SK-N-SH (cell line): ENCODE data around the gene CIAO3. TPM values are rescaled to one million over a fixed set of nuclear protein-coding genes. Genes with fewer than 3 reads are reported as not detected.

Experiments
- CTCF ChIA-PET: fragments of 300-600, 350-600 bp; formaldehyde crosslinking; extraction: SDS; loops from one replicate; lab custom pipeline; 2021; lab: Yijun Ruan, JAX
- POLR2A ChIA-PET: fragments of 350-600 bp; sonication (Branson Sonifier 250); formaldehyde crosslinking; extraction: SDS; loops from one replicate; lab custom pipeline; 2020; ENCODE audit warnings: antibody characterized with exemption, inconsistent platforms; lab: Yijun Ruan, JAX
- DNase-seq: peaks from one replicate; pipeline ENCODE4 v3.0.0; 2012
- H2AFZ ChIP-seq: fragments of 200-600 bp; sonication (generic); 2 replicates; pipeline ENCODE4 v1.8.1; 2016; ENCODE audit warnings: antibody characterized with exemption, mild to moderate bottlenecking, low read depth
- H3F3A ChIP-seq: fragments of 200-600 bp; sonication (generic); replicated peaks from 2 replicates; pipeline ENCODE3; 2016; ENCODE audit warnings: antibody characterized with exemption, mild to moderate bottlenecking; ENCODE audit not compliant: insufficient read depth
- H3K27ac ChIP-seq, 2 experiments: fragments of 200-500 bp in 1 of 2; fragments of 200-600 bp in 1 of 2; sonication (Bioruptor generic) in 1 of 2; sonication (generic), shearing (Covaris generic) in 1 of 2; 2 replicates each; pipeline versions ENCODE4 v1.5.1 to v1.6.1; 2014 to 2016; ENCODE audit warnings: low read depth in 2 of 2, inconsistent platforms in 1 of 2, low read length in 1 of 2, mild to moderate bottlenecking in 1 of 2, mixed read lengths in 1 of 2
- H3K27me3 ChIP-seq: fragments of 200-600 bp; sonication (generic), shearing (Covaris generic); 2 replicates; pipeline ENCODE4 v1.6.1; 2016; ENCODE audit warnings: mixed run types; ENCODE audit not compliant: insufficient read depth
- H3K36me3 ChIP-seq, 2 experiments: fragments of 200-500 bp in 1 of 2; fragments of 200-600 bp in 1 of 2; sonication (Bioruptor generic) in 1 of 2; sonication (generic) in 1 of 2; replicated peaks in 1 of 2; 2 replicates each; pipeline versions ENCODE3 to v1.5.1; 2014 to 2016; ENCODE audit warnings: low read length in 1 of 2, mild to moderate bottlenecking in 1 of 2; ENCODE audit not compliant: insufficient read depth in 2 of 2, control insufficient read depth in 1 of 2
- H3K4me1 ChIP-seq, 2 experiments: fragments of 200-500 bp in 1 of 2; fragments of 200-600 bp in 1 of 2; sonication (Bioruptor generic) in 1 of 2; sonication (generic), shearing (Covaris generic) in 1 of 2; 2 replicates each; pipeline versions ENCODE4 v1.5.1 to v1.6.1; 2014 to 2016; ENCODE audit warnings: low read depth in 1 of 2, low read length in 1 of 2, mixed run types in 1 of 2; ENCODE audit not compliant: insufficient read depth in 2 of 2, control insufficient read depth in 1 of 2
- H3K4me2 ChIP-seq: fragments of 200-600 bp; sonication (generic), shearing (Covaris generic); 2 replicates; pipeline ENCODE4 v1.6.1; 2017; ENCODE audit warnings: mixed run types
- H3K4me3 ChIP-seq, 2 experiments: fragments of 200-500 bp in 1 of 2; fragments of 200-600 bp in 1 of 2; sonication (Bioruptor generic) in 1 of 2; sonication (generic), shearing (Covaris generic) in 1 of 2; 2 replicates each; pipeline versions ENCODE4 v1.5.1 to v1.8.1; 2014 to 2016; ENCODE audit warnings: low read depth in 2 of 2, inconsistent platforms in 1 of 2, low read length in 1 of 2, mild to moderate bottlenecking in 1 of 2, mixed read lengths in 1 of 2, moderate library complexity in 1 of 2
- H3K79me2 ChIP-seq: fragments of 200-600 bp; sonication (generic); 2 replicates; pipeline ENCODE4 v1.8.1; 2017; ENCODE audit warnings: mild to moderate bottlenecking; ENCODE audit not compliant: insufficient read depth
- H3K9ac ChIP-seq: fragments of 200-600 bp; sonication (generic); 2 replicates; pipeline ENCODE4 v1.6.1; 2017; ENCODE audit warnings: mixed run types
- H3K9me2 ChIP-seq: fragments of 200-600 bp; sonication (generic); 2 replicates; pipeline ENCODE4 v1.6.1; 2017; ENCODE audit warnings: mixed run types
- H3K9me3 ChIP-seq: fragments of 200-600 bp; sonication (generic); 2 replicates; pipeline ENCODE4 v1.6.1; 2017; ENCODE audit warnings: mixed run types, mild to moderate bottlenecking, moderate library complexity
- H4K20me1 ChIP-seq: fragments of 200-600 bp; sonication (generic); 2 replicates; pipeline ENCODE4 v1.6.1; 2017; ENCODE audit warnings: mild to moderate bottlenecking, mixed run types; ENCODE audit not compliant: insufficient read depth
- CHD2 ChIP-seq: fragments of 150-350 bp; IDR thresholded peaks from 2 replicates; pipeline ENCODE4 v1.6.1; 2018; ENCODE audit warnings: low read length; ENCODE audit not compliant: partially characterized antibody
- EP300 ChIP-seq, 2 experiments: IDR thresholded peaks; 2 replicates each; pipeline versions ENCODE4 v1.4.0 to v1.6.1; 2012; ENCODE audit warnings: borderline replicate concordance in 1 of 2, low read depth in 1 of 2, low read length in 1 of 2
- FOXJ3 ChIP-seq: sonication (generic); formaldehyde crosslinking; IDR thresholded peaks from 2 replicates; pipeline ENCODE4 v1.5.1; 2020; ENCODE audit warnings: mild to moderate bottlenecking, missing genetic modification reagents
- GATA2 ChIP-seq: sonication (generic); formaldehyde crosslinking; IDR thresholded peaks from 2 replicates; pipeline ENCODE4 v1.5.0; 2020; ENCODE audit warnings: mild to moderate bottlenecking, missing genetic modification reagents
- JUND ChIP-seq: IDR thresholded peaks from 2 replicates; pipeline ENCODE4 v1.4.0; 2012
- NFIC ChIP-seq: IDR thresholded peaks from 2 replicates; pipeline ENCODE4 v1.4.0; 2012; ENCODE audit warnings: borderline replicate concordance
- POLR2AphosphoS5 ChIP-seq: IDR thresholded peaks from 2 replicates; pipeline ENCODE4 v1.6.1; 2012; ENCODE audit warnings: low read depth, low read length
- RAD21 ChIP-seq: IDR thresholded peaks from 2 replicates; pipeline ENCODE4 v1.6.1; 2012; ENCODE audit warnings: mild to moderate bottlenecking, low read length
- RCOR1 ChIP-seq: fragments of 150-350 bp; IDR thresholded peaks from 2 replicates; pipeline ENCODE4 v1.6.1; 2017; ENCODE audit warnings: antibody characterized with exemption, low read length
- RFX5 ChIP-seq: IDR thresholded peaks from 2 replicates; pipeline ENCODE4 v1.6.1; 2012; ENCODE audit warnings: mild to moderate bottlenecking, improper control_type of control experiment, low read length
- TAF1 ChIP-seq: IDR thresholded peaks from 2 replicates; pipeline ENCODE4 v1.6.1; 2012; ENCODE audit warnings: low read depth, mild to moderate bottlenecking, low read length, moderate library complexity, borderline replicate concordance
- TCF12 ChIP-seq: IDR thresholded peaks from 2 replicates; pipeline ENCODE4 v1.4.0; 2012
- USF1 ChIP-seq: IDR thresholded peaks from 2 replicates; pipeline ENCODE4 v1.4.0; 2012; ENCODE audit warnings: low read depth, borderline replicate concordance
- WGBS: methylation state at CpG from one replicate; pipeline ENCODE4 v1.1.6; 2017; ENCODE audit warnings: low lambda C conversion rate; 5-methylcytosine and 5-hydroxymethylcytosine counted together
- polyA plus RNA-seq, 3 experiments: library from polyadenylated mRNA; depleted of rRNA; stranded (reverse); fragments of >200 nt; gene quantifications; 2 replicates each; pipeline ENCODE4 v1.2.3, GENCODE V29; 2012
- TF ChIP-seq, protein P1 (sequence below): IDR thresholded peaks from 2 replicates; pipeline ENCODE4 v1.6.1; 2012; ENCODE audit warnings: mild to moderate bottlenecking, low read depth, low read length, moderate library complexity
- TF ChIP-seq, protein P2 (sequence below): fragments of 150-350 bp; IDR thresholded peaks from 2 replicates; pipeline ENCODE4 v1.6.1; 2017; ENCODE audit warnings: antibody characterized with exemption, low read length, low read depth, borderline replicate concordance
- TF ChIP-seq, protein P3 (sequence below): IDR thresholded peaks from 2 replicates; pipeline ENCODE4 v1.4.0; 2012; ENCODE audit warnings: low read depth, borderline replicate concordance

CIAO3 gene
- polyA plus RNA-seq, 1 of the 3 experiments (the other 2 are of a cell fraction) = 14.4 TPM

- DNase-seq = no peak
- whole genome bisulfite sequencing = 89% methylated on average over 13 of the region's 36 CpGs
- Histone ChIP-seq H3K9ac (no peak overlapping the region), H3K27ac (no peak overlapping the region), H3K4me2 (no peak overlapping the region), H3F3A (no peaks in the 10 kb centered on the region), H3K4me1 (no peaks in the 10 kb centered on the region), H3K9me2 (no peaks in the 10 kb centered on the region), H3K79me2 (no peaks in the 10 kb centered on the region), H3K4me3 (no peak overlapping the region), H4K20me1 (no peaks in the 10 kb centered on the region), H3K27me3 (no peaks in the 10 kb centered on the region), H3K9me3 (no peaks in the 10 kb centered on the region), H2AFZ (no peak overlapping the region), H3K36me3 (no peaks in the 10 kb centered on the region)
- POLR2A ChIA-PET = interaction anchor here (0.6 kb wide), 1 partner anchor 102 kb away, joined by 3 read pairs; no protein-coding TSS in a partner anchor
- TF ChIP-seq POLR2AphosphoS5 = no peak
- TF ChIP-seq NFIC = no peak
- TF ChIP-seq USF1 = no peak
- no peak for TF ChIP-seq RFX5
- no peak for TF ChIP-seq RAD21
- CTCF ChIA-PET = interaction anchor here (1.2 kb wide), 1 partner anchor 11 kb away, joined by 3 read pairs; no protein-coding TSS in a partner anchor
These were observed 34.5 kb upstream of the CIAO3 start for GRCh38 chr16:775236-775796.

- H3K27me3 ChIP-seq = no peaks in the 10 kb centered on the region
- H3K9ac ChIP-seq = no peak overlapping the region
- H3K36me3 ChIP-seq = no peaks in the 10 kb centered on the region
- H3F3A ChIP-seq = no peaks in the 10 kb centered on the region
- no peaks in the 10 kb centered on the region for H4K20me1 ChIP-seq
- H3K4me3 ChIP-seq = no peak overlapping the region
- no peak for DNase-seq
- H3K4me1 ChIP-seq = no peaks in the 10 kb centered on the region
- H3K27ac ChIP-seq = no peak overlapping the region
- ChIA-PET POLR2A (no interaction called here), CTCF (interaction anchor here (1.2 kb wide), 1 partner anchor 12 kb away, joined by 3 read pairs; no protein-coding TSS in a partner anchor)
- 79% methylated on average over 10 of the region's 46 CpGs for WGBS
- no peaks in the 10 kb centered on the region for H3K79me2 ChIP-seq
- no peaks in the 10 kb centered on the region for H3K9me3 ChIP-seq
- no peak overlapping the region for H3K4me2 ChIP-seq
- no peaks in the 10 kb centered on the region for H3K9me2 ChIP-seq
- H2AFZ ChIP-seq = no peak overlapping the region
- TF ChIP-seq RAD21 (no peak), RCOR1 (no peak), NFIC (no peak), TCF12 (no peak), FOXJ3 (CRISPR knock-in tag) (no peak), TAF1 (no peak), GATA2 (no peak), EP300 (IDR thresholded peaks at IDR 0.05; ENCODE audit: borderline replicate concordance in 1 of 2, low read depth in 1 of 2, low read length in 1 of 2) (no peak), CHD2 (no peak), JUND (no peak)
- TF ChIP-seq, protein P1, sequence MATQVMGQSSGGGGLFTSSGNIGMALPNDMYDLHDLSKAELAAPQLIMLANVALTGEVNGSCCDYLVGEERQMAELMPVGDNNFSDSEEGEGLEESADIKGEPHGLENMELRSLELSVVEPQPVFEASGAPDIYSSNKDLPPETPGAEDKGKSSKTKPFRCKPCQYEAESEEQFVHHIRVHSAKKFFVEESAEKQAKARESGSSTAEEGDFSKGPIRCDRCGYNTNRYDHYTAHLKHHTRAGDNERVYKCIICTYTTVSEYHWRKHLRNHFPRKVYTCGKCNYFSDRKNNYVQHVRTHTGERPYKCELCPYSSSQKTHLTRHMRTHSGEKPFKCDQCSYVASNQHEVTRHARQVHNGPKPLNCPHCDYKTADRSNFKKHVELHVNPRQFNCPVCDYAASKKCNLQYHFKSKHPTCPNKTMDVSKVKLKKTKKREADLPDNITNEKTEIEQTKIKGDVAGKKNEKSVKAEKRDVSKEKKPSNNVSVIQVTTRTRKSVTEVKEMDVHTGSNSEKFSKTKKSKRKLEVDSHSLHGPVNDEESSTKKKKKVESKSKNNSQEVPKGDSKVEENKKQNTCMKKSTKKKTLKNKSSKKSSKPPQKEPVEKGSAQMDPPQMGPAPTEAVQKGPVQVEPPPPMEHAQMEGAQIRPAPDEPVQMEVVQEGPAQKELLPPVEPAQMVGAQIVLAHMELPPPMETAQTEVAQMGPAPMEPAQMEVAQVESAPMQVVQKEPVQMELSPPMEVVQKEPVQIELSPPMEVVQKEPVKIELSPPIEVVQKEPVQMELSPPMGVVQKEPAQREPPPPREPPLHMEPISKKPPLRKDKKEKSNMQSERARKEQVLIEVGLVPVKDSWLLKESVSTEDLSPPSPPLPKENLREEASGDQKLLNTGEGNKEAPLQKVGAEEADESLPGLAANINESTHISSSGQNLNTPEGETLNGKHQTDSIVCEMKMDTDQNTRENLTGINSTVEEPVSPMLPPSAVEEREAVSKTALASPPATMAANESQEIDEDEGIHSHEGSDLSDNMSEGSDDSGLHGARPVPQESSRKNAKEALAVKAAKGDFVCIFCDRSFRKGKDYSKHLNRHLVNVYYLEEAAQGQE = no peak
- TF ChIP-seq, protein P2, sequence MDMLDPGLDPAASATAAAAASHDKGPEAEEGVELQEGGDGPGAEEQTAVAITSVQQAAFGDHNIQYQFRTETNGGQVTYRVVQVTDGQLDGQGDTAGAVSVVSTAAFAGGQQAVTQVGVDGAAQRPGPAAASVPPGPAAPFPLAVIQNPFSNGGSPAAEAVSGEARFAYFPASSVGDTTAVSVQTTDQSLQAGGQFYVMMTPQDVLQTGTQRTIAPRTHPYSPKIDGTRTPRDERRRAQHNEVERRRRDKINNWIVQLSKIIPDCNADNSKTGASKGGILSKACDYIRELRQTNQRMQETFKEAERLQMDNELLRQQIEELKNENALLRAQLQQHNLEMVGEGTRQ = no peak
- TF ChIP-seq, protein P3, sequence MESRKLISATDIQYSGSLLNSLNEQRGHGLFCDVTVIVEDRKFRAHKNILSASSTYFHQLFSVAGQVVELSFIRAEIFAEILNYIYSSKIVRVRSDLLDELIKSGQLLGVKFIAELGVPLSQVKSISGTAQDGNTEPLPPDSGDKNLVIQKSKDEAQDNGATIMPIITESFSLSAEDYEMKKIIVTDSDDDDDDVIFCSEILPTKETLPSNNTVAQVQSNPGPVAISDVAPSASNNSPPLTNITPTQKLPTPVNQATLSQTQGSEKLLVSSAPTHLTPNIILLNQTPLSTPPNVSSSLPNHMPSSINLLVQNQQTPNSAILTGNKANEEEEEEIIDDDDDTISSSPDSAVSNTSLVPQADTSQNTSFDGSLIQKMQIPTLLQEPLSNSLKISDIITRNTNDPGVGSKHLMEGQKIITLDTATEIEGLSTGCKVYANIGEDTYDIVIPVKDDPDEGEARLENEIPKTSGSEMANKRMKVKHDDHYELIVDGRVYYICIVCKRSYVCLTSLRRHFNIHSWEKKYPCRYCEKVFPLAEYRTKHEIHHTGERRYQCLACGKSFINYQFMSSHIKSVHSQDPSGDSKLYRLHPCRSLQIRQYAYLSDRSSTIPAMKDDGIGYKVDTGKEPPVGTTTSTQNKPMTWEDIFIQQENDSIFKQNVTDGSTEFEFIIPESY = no peak
These were observed 33.5 kb upstream of the CIAO3 start for GRCh38 chr16:774086-775001.
